ENCODE results near the gene USP19.

USP19 gene

GRCh38 chr3:49100046-49100615 is 20.5 kb downstream of the USP19 start:
- H3K9me3 Mint-ChIP-seq = no peaks in the 10 kb centered on the region
- peak overlapping the region in 1 of 3 experiments; percentile 52 for H3K27ac Mint-ChIP-seq
- H3K36me3 Mint-ChIP-seq (ENCODE audit: low read depth) = peaks cover 51% of the 10 kb centered on the region
- TF ChIP-seq CTCF (IDR thresholded peaks at IDR 0.05; ENCODE audit: unreplicated experiment in 3 of 3) = no peak
- H3K27me3 Mint-ChIP-seq (ENCODE audit: low read depth) = no peaks in the 10 kb centered on the region
- H3K4me1 Mint-ChIP-seq = peaks cover 11% of the 10 kb centered on the region
- H3K4me3 Mint-ChIP-seq = no peak overlapping the region

- TF ChIP-seq CTCF (IDR thresholded peaks at IDR 0.05; ENCODE audit: unreplicated experiment in 3 of 3) = no peak
- peaks cover 51% of the 10 kb centered on the region for H3K36me3 Mint-ChIP-seq (ENCODE audit: low read depth)
- H3K4me3 Mint-ChIP-seq = no peak overlapping the region
- H3K9me3 Mint-ChIP-seq = no peaks in the 10 kb centered on the region
- H3K27me3 Mint-ChIP-seq (ENCODE audit: low read depth) = no peaks in the 10 kb centered on the region
- H3K4me1 Mint-ChIP-seq = peaks cover 5% of the 10 kb centered on the region
- H3K27ac Mint-ChIP-seq = peak overlapping the region in 1 of 3 experiments; percentile 31
Measured at GRCh38 chr3:49098910-49099630, 21.6 kb downstream of the USP19 start.

GRCh38 chr3:49098429-49098828 is 22.2 kb downstream of the USP19 start:
- Mint-ChIP-seq H3K4me3 (no peak overlapping the region), H3K27me3 (ENCODE audit: low read depth) (no peaks in the 10 kb centered on the region), H3K36me3 (ENCODE audit: low read depth) (peaks cover 51% of the 10 kb centered on the region), H3K9me3 (no peaks in the 10 kb centered on the region), H3K4me1 (peaks cover under 1% of the 10 kb centered on the region), H3K27ac (peak overlapping the region in 1 of 3 experiments; percentile 31)
- no peak for TF ChIP-seq CTCF (IDR thresholded peaks at IDR 0.05; ENCODE audit: unreplicated experiment in 3 of 3)

- H3K27me3 Mint-ChIP-seq (ENCODE audit: low read depth) = no peaks in the 10 kb centered on the region
- H3K27ac Mint-ChIP-seq = peak within 1 kb of the TSS; percentile 98 to 99 (median 98)
- H3K36me3 Mint-ChIP-seq (ENCODE audit: low read depth) = peaks cover 29% of the 10 kb centered on the region
- H3K4me3 Mint-ChIP-seq = peak within 1 kb of the TSS; percentile 90 to 98 (median 96)
- peaks cover 28% of the 10 kb centered on the region for H3K4me1 Mint-ChIP-seq
- H3K9me3 Mint-ChIP-seq = no peaks in the 10 kb centered on the region
- TF ChIP-seq CTCF (IDR thresholded peaks at IDR 0.05; ENCODE audit: unreplicated experiment in 3 of 3) = peak; percentile 42 to 52 (median 52)
Measured at GRCh38 chr3:49093853-49094767, 26.5 kb downstream of the USP19 start, which contains the start of gene QRICH1. TSS of gene QRICH1 (minus strand) at chr3:49094071. CDS start at chr3:49077017, 17,054 bp downstream.

- H3K9me3 Mint-ChIP-seq = no peaks in the 10 kb centered on the region
- H3K27me3 Mint-ChIP-seq (ENCODE audit: low read depth) = no peaks in the 10 kb centered on the region
- peaks cover 20% of the 10 kb centered on the region for H3K36me3 Mint-ChIP-seq (ENCODE audit: low read depth)
- H3K27ac Mint-ChIP-seq = peak overlapping the region; percentile 98 to 99 (median 98)
- H3K4me1 Mint-ChIP-seq = peaks cover 28% of the 10 kb centered on the region
- H3K4me3 Mint-ChIP-seq = peak overlapping the region; percentile 90 to 98 (median 96)
- no peak for TF ChIP-seq CTCF (IDR thresholded peaks at IDR 0.05; ENCODE audit: unreplicated experiment in 3 of 3)
Measured at GRCh38 chr3:49092938-49093852, 27.4 kb downstream of the USP19 start.
